Stimulated activated CD4-positive, alpha-beta T cell treated with anti-CD3 and anti-CD28 coated beads, Interleukin-12 subunit alpha, Interleukin-12 subunit beta, amount 100 ng/mL, for 48 hours (primary cell): Measurements from ENCODE around the gene ACTR3.
"Not testable (repeated sequence)": the region's sequence is repeated elsewhere in the genome, so short reads cannot be mapped to it uniquely, and the experiment has no call there.

Experiments
- DNase-seq, 3 donors: peaks; one replicate each; pipeline ENCODE4 v3.0.0-alpha.2; 2020; ENCODE audit warnings: low read depth in 2 of 3, low spot score in 1 of 3

ACTR3 gene

GRCh38 chr2:113889471-113890252 lies at the start of gene ACTR3:
ACTR3 (plus strand) TSS chr2:113890089; CDS start chr2:113890280, 191 bp downstream.
- DNase-seq, result peak; percentile 97 to 100 (median 98)

- no peak for DNase-seq
These were observed 49.4 kb upstream of the ACTR3 start for GRCh38 chr2:113840518-113840917.

- no peak for DNase-seq
These were observed 46.8 kb upstream of the ACTR3 start for GRCh38 chr2:113842919-113843736.

- not testable (repeated sequence) for DNase-seq
These were observed 46.2 kb upstream of the ACTR3 start for GRCh38 chr2:113843737-113844050.

- DNase-seq, result no peak
These were observed 44.6 kb upstream of the ACTR3 start for GRCh38 chr2:113845261-113845660.

GRCh38 chr2:113845796-113846195 lies 44.1 kb upstream of the ACTR3 start:
- not testable (repeated sequence) for DNase-seq

GRCh38 chr2:113846429-113846828 lies 43.5 kb upstream of the ACTR3 start:
- DNase-seq, result no peak

- DNase-seq, result no peak
These were observed 42.7 kb upstream of the ACTR3 start for GRCh38 chr2:113847144-113847543.

GRCh38 chr2:113848758-113849415 lies 41.0 kb upstream of the ACTR3 start:
- DNase-seq, result peak; percentile 15 to 42 (median 36)

GRCh38 chr2:113850687-113851086 lies 39.2 kb upstream of the ACTR3 start:
- DNase-seq, result no peak

- no peak for DNase-seq
These were observed 38.2 kb upstream of the ACTR3 start for GRCh38 chr2:113851640-113852039.

- no peak for DNase-seq
These were observed 35.7 kb upstream of the ACTR3 start for GRCh38 chr2:113854208-113854607.

- DNase-seq, result no peak
These were observed 34.7 kb upstream of the ACTR3 start for GRCh38 chr2:113854970-113855740.

GRCh38 chr2:113857464-113857863 lies 32.4 kb upstream of the ACTR3 start:
- DNase-seq, result no peak

GRCh38 chr2:113858764-113859163 lies 31.1 kb upstream of the ACTR3 start:
- DNase-seq, result no peak

- no peak for DNase-seq
These were observed 28.1 kb upstream of the ACTR3 start for GRCh38 chr2:113861740-113862139.

- no peak for DNase-seq
These were observed 26.7 kb upstream of the ACTR3 start for GRCh38 chr2:113863144-113863543.

GRCh38 chr2:113867571-113867970 lies 22.3 kb upstream of the ACTR3 start:
- no peak for DNase-seq

GRCh38 chr2:113869253-113869652 lies 20.6 kb upstream of the ACTR3 start:
- DNase-seq, result no peak

GRCh38 chr2:113872201-113872600 lies 17.7 kb upstream of the ACTR3 start:
- DNase-seq, result no peak

- DNase-seq, result no peak
These were observed 16.0 kb upstream of the ACTR3 start for GRCh38 chr2:113873867-113874266.
